ENCODE data around the gene FARP1. TPM values are rescaled to one million over a fixed set of nuclear protein-coding genes. Genes with fewer than 3 reads are reported as not detected.
"Not testable (repeated sequence)": the region's sequence is repeated elsewhere in the genome, so short reads cannot be mapped to it uniquely, and the experiment has no call there.

The FARP1 gene
- total and polyA plus RNA-seq, 2 donors = 5.8 to 7.5 TPM

GRCh38 chr13:98263841-98264240, 120.9 kb downstream of the FARP1 start:
- H3K4me3 ChIP-seq (ENCODE audit: low read length in 2 of 2) = no peak overlapping the region
- DNase-seq (ENCODE audit: low read depth in 6 of 9, low spot score in 9 of 9) = no peak
- 90% methylated on average over 2 of the region's 2 CpGs for WGBS
- no peaks in the 10 kb centered on the region for H3K36me3 ChIP-seq (ENCODE audit: control insufficient read depth in 2 of 2, insufficient read depth in 2 of 2, low read length in 1 of 2)
- H3K9me3 ChIP-seq (ENCODE audit: control insufficient read depth in 2 of 2, insufficient read depth in 1 of 2, low read length in 1 of 2) = no peaks in the 10 kb centered on the region
- H3K27me3 ChIP-seq (ENCODE audit: control insufficient read depth in 2 of 2, insufficient read depth in 1 of 2, low read length in 1 of 2) = no peaks in the 10 kb centered on the region
- no peaks in the 10 kb centered on the region for H3K4me1 ChIP-seq (ENCODE audit: control insufficient read depth in 2 of 2, insufficient read depth in 2 of 2, low read length in 2 of 2)
- no peak overlapping the region for H3K27ac ChIP-seq (ENCODE audit: low read depth in 1 of 2, low read length in 1 of 2)

GRCh38 chr13:98264877-98265276, 122.0 kb downstream of the FARP1 start:
- no peaks in the 10 kb centered on the region for H3K4me1 ChIP-seq (ENCODE audit: control insufficient read depth in 2 of 2, insufficient read depth in 2 of 2, low read length in 2 of 2)

GRCh38 chr13:98265692-98266551, 123.0 kb downstream of the FARP1 start:
- 97% methylated on average over 10 of the region's 10 CpGs for WGBS
- Histone ChIP-seq H3K9me3 (ENCODE audit: control insufficient read depth in 2 of 2, insufficient read depth in 1 of 2, low read length in 1 of 2) (no peaks in the 10 kb centered on the region), H3K36me3 (ENCODE audit: control insufficient read depth in 2 of 2, insufficient read depth in 2 of 2, low read length in 1 of 2) (no peaks in the 10 kb centered on the region), H3K4me1 (ENCODE audit: control insufficient read depth in 2 of 2, insufficient read depth in 2 of 2, low read length in 2 of 2) (no peaks in the 10 kb centered on the region), H3K27me3 (ENCODE audit: control insufficient read depth in 2 of 2, insufficient read depth in 1 of 2, low read length in 1 of 2) (no peaks in the 10 kb centered on the region), H3K4me3 (ENCODE audit: low read length in 2 of 2) (no peak overlapping the region), H3K27ac (ENCODE audit: low read depth in 1 of 2, low read length in 1 of 2) (no peak overlapping the region)
- no peak for DNase-seq (ENCODE audit: low read depth in 6 of 9, low spot score in 9 of 9)

More at GRCh38 chr13:98264877-98265276, 122.0 kb downstream of the FARP1 start:
- Histone ChIP-seq H3K4me3 (ENCODE audit: low read length in 2 of 2) (no peak overlapping the region), H3K27ac (ENCODE audit: low read depth in 1 of 2, low read length in 1 of 2) (no peak overlapping the region), H3K36me3 (ENCODE audit: control insufficient read depth in 2 of 2, insufficient read depth in 2 of 2, low read length in 1 of 2) (no peaks in the 10 kb centered on the region), H3K27me3 (ENCODE audit: control insufficient read depth in 2 of 2, insufficient read depth in 1 of 2, low read length in 1 of 2) (no peaks in the 10 kb centered on the region), H3K9me3 (ENCODE audit: control insufficient read depth in 2 of 2, insufficient read depth in 1 of 2, low read length in 1 of 2) (no peaks in the 10 kb centered on the region)
- 97% methylated on average over 5 of the region's 5 CpGs for WGBS
- DNase-seq (ENCODE audit: low read depth in 6 of 9, low spot score in 9 of 9) = no peak

DNA sequence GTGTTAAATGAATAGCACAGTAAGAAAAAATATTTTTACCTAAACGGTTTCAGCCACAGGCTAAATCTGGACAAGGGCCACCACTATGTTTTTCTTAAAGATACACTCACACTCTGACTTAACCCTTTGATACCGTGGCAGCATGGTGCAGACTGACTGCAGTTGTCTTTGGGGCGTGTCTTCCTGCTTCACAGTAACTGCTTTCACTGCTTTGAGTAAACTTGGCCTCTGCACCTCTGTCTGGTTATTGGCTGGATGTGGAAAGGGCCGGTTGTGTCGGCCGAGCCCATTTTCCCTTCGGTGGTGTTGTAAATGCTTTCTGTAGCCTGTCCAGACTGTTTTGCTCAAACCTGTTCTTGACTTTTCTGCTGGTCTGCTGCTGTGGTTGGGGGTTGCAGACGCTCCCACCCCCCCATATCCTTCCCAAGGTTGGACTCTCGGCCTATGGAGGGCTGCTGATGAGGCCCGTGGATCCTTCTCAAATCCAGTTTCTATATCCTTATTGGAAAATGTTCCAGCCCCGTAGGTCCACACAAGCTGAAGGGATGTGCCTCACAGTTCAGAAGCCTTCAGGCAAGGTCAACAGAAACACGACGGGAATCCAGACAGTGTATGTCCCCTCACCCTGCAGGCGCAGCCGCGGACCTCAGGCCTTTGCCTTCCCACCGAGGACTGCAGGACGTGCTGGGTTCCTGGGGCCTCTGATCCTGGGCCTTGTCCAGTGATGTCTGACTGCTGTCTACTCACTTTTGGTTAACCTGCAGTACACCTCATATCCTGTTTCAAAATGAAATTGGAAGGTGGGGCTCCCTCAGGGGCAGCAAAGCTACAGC, 124.4 kb downstream of the FARP1 start:
- H3K4me3 ChIP-seq (ENCODE audit: low read length in 2 of 2) = no peak overlapping the region
- H3K4me1 ChIP-seq (ENCODE audit: control insufficient read depth in 2 of 2, insufficient read depth in 2 of 2, low read length in 2 of 2) = no peaks in the 10 kb centered on the region
- H3K9me3 ChIP-seq (ENCODE audit: control insufficient read depth in 2 of 2, insufficient read depth in 1 of 2, low read length in 1 of 2) = no peaks in the 10 kb centered on the region
- no peaks in the 10 kb centered on the region for H3K27me3 ChIP-seq (ENCODE audit: control insufficient read depth in 2 of 2, insufficient read depth in 1 of 2, low read length in 1 of 2)
- no peak overlapping the region for H3K27ac ChIP-seq (ENCODE audit: low read depth in 1 of 2, low read length in 1 of 2)
- no peaks in the 10 kb centered on the region for H3K36me3 ChIP-seq (ENCODE audit: control insufficient read depth in 2 of 2, insufficient read depth in 2 of 2, low read length in 1 of 2)
- 89% methylated on average over 18 of the region's 18 CpGs for WGBS
- no peak for DNase-seq (ENCODE audit: low read depth in 6 of 9, low spot score in 9 of 9)

DNA sequence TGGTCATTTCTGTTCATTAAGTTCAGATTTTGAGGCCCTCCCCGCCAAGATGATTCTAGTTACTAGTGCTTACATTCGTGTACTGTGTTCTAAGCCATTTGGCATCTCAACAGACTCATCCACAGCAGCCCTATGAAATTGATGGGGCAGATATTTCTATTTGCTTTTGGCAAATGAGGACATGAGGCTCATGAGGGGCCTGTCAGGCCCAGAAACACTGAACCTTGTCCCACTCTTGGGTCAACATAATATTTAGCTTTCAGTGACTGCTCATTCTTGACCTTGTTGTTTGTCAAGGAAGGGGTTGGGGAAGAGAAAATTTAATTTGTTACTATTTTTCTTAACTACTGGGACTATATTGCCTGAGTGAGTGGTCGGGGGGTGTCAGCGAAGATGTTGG, 126.5 kb downstream of the FARP1 start:
- DNase-seq (ENCODE audit: low read depth in 6 of 9, low spot score in 9 of 9) = no peak
- Histone ChIP-seq H3K27ac (ENCODE audit: low read depth in 1 of 2, low read length in 1 of 2) (no peak overlapping the region), H3K4me1 (ENCODE audit: control insufficient read depth in 2 of 2, insufficient read depth in 2 of 2, low read length in 2 of 2) (no peaks in the 10 kb centered on the region), H3K4me3 (ENCODE audit: low read length in 2 of 2) (no peak overlapping the region), H3K9me3 (ENCODE audit: control insufficient read depth in 2 of 2, insufficient read depth in 1 of 2, low read length in 1 of 2) (no peaks in the 10 kb centered on the region), H3K27me3 (ENCODE audit: control insufficient read depth in 2 of 2, insufficient read depth in 1 of 2, low read length in 1 of 2) (no peaks in the 10 kb centered on the region), H3K36me3 (ENCODE audit: control insufficient read depth in 2 of 2, insufficient read depth in 2 of 2, low read length in 1 of 2) (no peaks in the 10 kb centered on the region)
- WGBS = 96% methylated on average over 4 of the region's 4 CpGs

DNA sequence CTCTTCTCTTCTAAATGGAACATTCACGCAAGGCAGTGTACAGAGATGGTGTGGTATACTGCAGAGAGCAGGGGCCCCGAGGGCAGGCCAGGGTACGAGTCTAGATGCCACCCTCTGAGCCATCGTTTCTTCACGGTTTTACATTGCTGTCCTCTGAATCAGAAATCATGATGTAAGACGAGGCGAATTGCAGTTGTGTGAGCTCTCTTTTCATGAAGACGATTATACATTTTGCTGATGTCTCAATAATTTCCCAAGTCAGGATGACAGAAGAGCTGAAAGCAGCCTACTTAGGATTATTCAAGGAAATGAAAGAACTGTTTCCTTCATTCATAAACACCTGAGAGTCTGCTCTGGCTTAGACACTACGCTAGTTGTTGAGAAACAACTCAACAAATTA, 127.9 kb downstream of the FARP1 start:
- H3K27me3 ChIP-seq (ENCODE audit: control insufficient read depth in 2 of 2, insufficient read depth in 1 of 2, low read length in 1 of 2) = no peaks in the 10 kb centered on the region
- H3K4me3 ChIP-seq (ENCODE audit: low read length in 2 of 2) = no peak overlapping the region
- no peak for DNase-seq (ENCODE audit: low read depth in 6 of 9, low spot score in 9 of 9)
- H3K9me3 ChIP-seq (ENCODE audit: control insufficient read depth in 2 of 2, insufficient read depth in 1 of 2, low read length in 1 of 2) = no peaks in the 10 kb centered on the region
- no peaks in the 10 kb centered on the region for H3K4me1 ChIP-seq (ENCODE audit: control insufficient read depth in 2 of 2, insufficient read depth in 2 of 2, low read length in 2 of 2)
- H3K36me3 ChIP-seq (ENCODE audit: control insufficient read depth in 2 of 2, insufficient read depth in 2 of 2, low read length in 1 of 2) = no peaks in the 10 kb centered on the region
- no peak overlapping the region for H3K27ac ChIP-seq (ENCODE audit: low read depth in 1 of 2, low read length in 1 of 2)
- WGBS = 96% methylated on average over 9 of the region's 9 CpGs

- not testable (repeated sequence) for H3K9me3 ChIP-seq (ENCODE audit: control insufficient read depth in 2 of 2, insufficient read depth in 1 of 2, low read length in 1 of 2); DNase-seq (ENCODE audit: low read depth in 6 of 9, low spot score in 9 of 9); H3K4me3 ChIP-seq (ENCODE audit: low read length in 2 of 2); H3K36me3 ChIP-seq (ENCODE audit: control insufficient read depth in 2 of 2, insufficient read depth in 2 of 2, low read length in 1 of 2); H3K27me3 ChIP-seq (ENCODE audit: control insufficient read depth in 2 of 2, insufficient read depth in 1 of 2, low read length in 1 of 2); H3K4me1 ChIP-seq (ENCODE audit: control insufficient read depth in 2 of 2, insufficient read depth in 2 of 2, low read length in 2 of 2); H3K27ac ChIP-seq (ENCODE audit: low read depth in 1 of 2, low read length in 1 of 2)
- 93% methylated on average over 3 of the region's 3 CpGs for WGBS
Observed at GRCh38 chr13:98271646-98272045, 128.8 kb downstream of the FARP1 start.

GRCh38 chr13:98272549-98272948, 129.7 kb downstream of the FARP1 start:
- Histone ChIP-seq H3K4me1 (ENCODE audit: control insufficient read depth in 2 of 2, insufficient read depth in 2 of 2, low read length in 2 of 2) (no peaks in the 10 kb centered on the region), H3K27me3 (ENCODE audit: control insufficient read depth in 2 of 2, insufficient read depth in 1 of 2, low read length in 1 of 2) (no peaks in the 10 kb centered on the region), H3K36me3 (ENCODE audit: control insufficient read depth in 2 of 2, insufficient read depth in 2 of 2, low read length in 1 of 2) (no peaks in the 10 kb centered on the region), H3K9me3 (ENCODE audit: control insufficient read depth in 2 of 2, insufficient read depth in 1 of 2, low read length in 1 of 2) (no peaks in the 10 kb centered on the region), H3K27ac (ENCODE audit: low read depth in 1 of 2, low read length in 1 of 2) (no peak overlapping the region), H3K4me3 (ENCODE audit: low read length in 2 of 2) (no peak overlapping the region)
- DNase-seq (ENCODE audit: low read depth in 6 of 9, low spot score in 9 of 9) = no peak
- WGBS = 97% methylated on average over 1 of the region's 1 CpG

All from thymus (tissue), 11 donors.